DMS 273 (cell line): Measurements from ENCODE around the gene POR.
A peak's percentile ranks its signal among the peaks of the same experiment; 100 is the strongest.
"Not testable (repeated sequence)": the region's sequence is repeated elsewhere in the genome, so short reads cannot be mapped to it uniquely, and the experiment has no call there.

ENCODE experiments used
- DNase-seq: peaks from one replicate; lab custom pipeline; 2025; ENCODE audit not compliant: unreplicated experiment; lab: John Stamatoyannopoulos, UW

POR gene

GRCh38 chr7:75914655-75915415, at the start of gene POR:
Gene POR, plus strand, starts transcription at chr7:75915155. Its CDS starts 38,847 bp downstream, at chr7:75954002.
- peak; percentile 99 for DNase-seq

GRCh38 chr7:75866114-75866488, 48.9 kb upstream of the POR start:
- DNase-seq: peak; percentile 64

- peak; percentile 86 for DNase-seq
These were observed 48.2 kb upstream of the POR start for GRCh38 chr7:75866489-75867389.

DNA sequence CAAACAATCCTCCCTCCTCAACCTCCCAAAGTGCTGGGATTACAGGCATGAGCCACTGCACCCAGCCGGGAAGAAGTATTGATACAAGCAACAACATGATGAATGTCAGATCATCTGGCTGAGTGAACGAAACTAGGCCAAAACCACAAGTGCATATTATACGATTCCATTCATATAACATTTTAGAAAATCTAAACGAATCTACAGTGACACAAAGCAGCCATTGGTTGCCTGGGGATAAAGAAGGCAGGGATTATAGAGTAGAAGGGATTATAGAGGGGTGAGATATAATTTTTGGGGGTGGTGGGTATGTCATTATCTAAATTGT, 47.6 kb upstream of the POR start:
- DNase-seq: no peak

GRCh38 chr7:75868153-75868552, 46.8 kb upstream of the POR start:
- no peak for DNase-seq

DNA sequence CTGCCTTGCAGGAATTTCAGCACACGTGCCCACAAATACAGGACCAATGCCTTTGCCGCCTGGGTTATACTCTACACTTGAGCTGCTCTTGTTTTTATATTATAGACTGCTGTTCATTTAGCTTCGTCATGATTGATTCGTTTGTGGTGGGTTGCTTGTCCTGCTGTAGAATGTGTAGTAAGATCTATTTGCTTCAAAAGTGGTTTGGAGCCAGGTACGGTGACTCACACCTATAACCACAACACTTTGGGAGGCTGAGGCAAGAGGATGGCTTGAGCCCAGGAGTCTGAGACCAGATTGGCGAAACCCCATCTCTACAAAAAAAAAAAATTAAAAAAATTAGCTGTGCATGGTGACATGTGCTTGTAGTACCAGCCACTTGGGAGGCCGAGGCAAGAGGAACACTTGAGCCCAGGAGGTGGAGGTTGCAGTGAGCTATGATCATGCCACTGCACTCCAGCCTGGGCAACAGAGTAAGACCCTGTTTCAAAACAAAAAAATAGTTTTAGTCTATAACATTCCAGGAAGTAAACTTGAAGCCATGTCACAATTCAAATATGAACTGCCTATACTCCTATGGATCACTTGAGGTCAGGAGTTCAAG, 45.1 kb upstream of the POR start:
- DNase-seq: no peak

DNA sequence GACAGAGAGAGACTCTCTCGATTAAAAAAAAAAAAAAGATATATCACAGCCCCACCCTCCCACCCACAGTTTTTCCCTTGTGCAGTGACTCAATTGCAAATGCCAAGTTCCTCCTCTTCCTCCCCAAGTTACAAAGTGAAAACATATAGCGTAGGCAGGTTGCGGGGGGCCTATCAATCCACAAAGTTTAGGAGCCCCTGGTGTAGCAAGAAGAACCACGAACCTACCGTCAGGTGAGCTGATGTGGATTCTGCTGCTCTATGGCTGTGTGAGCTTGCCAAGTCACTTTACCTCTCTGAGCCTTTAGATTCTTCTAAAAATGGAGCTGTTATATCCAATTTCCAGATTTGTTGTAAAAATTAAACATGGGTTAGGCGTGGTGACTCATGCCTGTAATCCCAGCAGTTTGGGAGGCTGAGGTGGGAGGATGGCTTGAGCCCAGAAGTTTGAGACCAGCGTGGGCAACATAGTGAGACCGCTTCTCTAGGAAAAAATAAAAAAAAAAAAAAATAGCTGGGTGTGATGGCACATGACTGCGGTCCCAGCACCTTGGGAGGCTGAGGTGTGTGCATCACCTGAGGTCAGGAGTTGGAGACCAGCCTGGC, 44.3 kb upstream of the POR start:
- no peak for DNase-seq

DNA sequence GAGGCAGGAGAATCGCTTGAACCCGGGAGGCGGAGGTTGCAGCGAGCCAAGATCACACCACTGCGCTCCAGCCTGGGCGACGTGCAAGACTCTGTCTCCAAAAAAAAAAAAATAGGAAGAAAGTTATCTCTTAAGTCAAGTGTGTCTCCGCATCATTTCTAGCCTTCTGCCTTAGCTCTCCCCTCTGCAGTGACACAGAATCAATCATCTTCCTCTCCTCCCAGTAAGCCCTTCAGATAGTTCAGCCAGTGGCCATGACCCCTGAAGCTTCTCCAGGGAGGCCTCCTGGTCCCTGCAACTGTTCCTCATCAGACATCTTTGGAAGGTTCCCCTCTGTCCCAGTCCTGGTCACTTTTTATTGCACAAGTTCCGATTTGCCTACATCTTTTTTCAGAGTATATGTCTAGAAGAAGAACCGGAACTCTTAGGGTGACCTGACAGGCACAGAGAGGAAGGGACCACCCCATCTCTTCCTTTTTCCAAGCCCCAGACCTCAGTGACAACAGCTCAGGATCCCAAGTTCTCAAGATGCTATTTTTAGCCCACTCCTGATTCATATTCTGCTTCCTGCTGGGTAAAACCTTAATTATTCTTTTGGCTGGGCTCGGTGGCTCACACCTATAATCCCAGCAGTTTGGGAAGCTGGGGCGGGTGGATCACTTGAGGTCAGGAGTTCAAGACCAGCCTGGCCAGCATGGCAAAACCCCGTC, 42.7 kb upstream of the POR start:
- no peak for DNase-seq

GRCh38 chr7:75874180-75874579, 40.8 kb upstream of the POR start:
- DNase-seq: not testable (repeated sequence)

DNA sequence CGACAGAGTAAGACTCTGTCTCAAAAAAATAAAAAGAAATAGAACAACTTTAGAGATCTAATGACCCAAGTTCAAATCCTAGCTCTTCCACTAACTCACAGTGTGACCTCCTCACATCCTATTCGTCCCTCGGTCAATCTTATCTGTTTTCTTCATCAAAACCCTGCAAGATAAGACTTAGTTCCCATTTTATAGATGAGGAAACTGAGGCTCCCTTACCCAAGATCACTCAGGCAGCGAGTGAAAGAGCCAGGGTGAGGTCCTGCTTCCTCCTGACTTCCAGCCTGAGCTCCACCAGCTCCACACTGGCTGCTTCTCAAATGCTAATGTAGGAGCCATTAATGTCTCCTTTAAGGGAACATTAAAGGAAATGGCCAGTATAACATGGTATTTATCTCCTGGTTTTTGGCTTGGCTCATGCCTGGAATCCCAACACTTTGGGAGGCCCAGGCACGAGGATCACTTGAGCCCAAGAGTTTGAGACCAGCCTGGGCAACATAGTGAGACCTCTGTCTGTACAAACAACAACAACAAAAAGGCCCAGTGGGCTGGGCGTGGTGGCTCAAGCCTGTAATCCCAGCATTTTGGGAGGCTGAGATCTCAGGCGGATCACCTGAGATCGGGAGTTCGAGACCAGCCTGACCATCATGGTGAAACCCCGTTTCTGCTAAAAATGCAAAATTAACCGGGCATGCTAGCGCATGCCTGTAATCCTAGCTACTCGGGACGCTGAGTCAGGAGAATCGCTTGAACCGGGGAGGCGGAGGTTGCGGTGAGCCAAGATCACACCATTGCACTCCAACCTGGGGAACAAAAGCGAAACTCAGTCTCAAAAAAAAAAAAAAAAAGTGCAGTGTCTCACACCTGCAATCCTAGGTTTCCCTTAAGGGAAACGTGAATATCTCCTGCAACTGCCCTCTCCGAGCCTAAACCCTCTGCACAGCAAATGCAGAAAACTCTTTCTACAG, 39.6 kb upstream of the POR start:
- DNase-seq: no peak

DNA sequence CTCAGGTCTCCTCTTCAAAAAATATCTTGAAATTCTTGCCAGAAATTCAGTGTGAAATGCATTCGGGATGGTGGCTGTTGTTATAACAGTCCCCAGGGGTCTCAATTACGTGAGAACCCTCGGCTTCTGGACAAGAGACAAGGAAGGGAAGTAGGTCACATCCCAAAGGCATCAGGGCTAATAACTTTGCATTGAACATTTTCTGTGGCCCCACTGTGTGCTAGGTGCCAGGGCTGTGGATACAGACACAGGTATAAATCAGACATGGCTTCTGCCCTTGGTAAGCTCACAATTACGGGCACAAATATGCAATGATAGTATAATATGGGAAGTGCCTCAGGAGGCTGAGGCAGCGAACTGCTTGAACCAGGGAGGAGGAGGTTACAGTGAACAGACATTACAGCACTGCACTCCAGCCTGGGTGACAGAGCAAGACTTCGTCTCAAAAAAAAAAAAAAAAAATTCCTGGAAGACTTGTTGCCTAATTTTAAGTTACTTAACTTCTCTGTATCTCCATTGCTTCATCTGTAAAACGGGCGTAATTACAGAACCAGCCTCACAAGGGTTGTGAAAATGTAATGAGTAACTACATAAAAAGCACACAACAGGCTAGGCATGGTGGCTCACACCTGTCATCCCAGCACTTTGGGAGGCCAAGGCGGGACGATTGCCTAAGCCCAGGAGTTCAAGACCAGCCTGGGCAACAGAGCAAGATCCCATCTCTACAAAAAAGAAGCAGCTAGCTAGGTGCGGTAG, 38.7 kb upstream of the POR start:
- no peak for DNase-seq

GRCh38 chr7:75878312-75878768, 36.6 kb upstream of the POR start:
- no peak for DNase-seq

- DNase-seq: peak; percentile 99
These were observed 36.0 kb upstream of the POR start, which contains the start of gene RHBDD2 for GRCh38 chr7:75878769-75879611. Gene RHBDD2, plus strand, starts transcription at chr7:75879034. Its CDS starts 49 bp downstream, at chr7:75879083.

- peak; percentile 78 for DNase-seq
These were observed 35.2 kb upstream of the POR start for GRCh38 chr7:75879771-75880184.

- no peak for DNase-seq
These were observed 34.7 kb upstream of the POR start for GRCh38 chr7:75880242-75880641.

DNA sequence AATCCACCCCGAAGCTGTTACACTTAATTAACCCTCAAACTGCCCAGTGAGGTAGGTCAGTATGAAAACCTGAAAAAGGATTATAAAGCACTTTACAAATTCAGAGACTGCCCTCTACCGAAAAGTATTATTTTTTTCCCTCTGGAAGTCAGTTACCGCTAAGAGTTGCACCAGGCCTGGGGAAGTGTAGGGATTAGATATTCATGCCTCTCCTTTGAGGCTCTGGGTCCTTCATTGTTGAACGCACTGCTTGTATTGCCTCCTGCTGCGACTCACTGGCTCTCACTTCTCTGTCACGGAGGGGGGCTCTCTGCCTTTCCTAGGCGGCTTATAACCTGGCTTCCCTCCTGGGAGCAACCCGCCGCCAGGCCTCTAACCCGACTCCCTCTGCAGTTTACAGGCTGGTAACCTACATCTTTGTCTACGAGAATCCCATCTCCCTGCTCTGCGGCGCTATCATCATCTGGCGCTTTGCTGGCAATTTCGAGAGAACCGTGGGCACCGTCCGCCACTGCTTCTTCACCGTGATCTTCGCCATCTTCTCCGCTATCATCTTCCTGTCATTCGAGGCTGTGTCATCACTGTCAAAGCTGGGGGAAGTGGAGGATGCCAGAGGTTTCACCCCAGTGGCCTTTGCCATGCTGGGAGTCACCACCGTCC, 33.4 kb upstream of the POR start:
- no peak for DNase-seq

- not testable (repeated sequence) for DNase-seq
These were observed 31.6 kb upstream of the POR start for GRCh38 chr7:75883265-75883824.
